GM12875 (cell line): ENCODE results near the gene RAD18.

ENCODE experiments used
- H3K4me3 ChIP-seq: one replicate; pipeline ENCODE4 v1.5.1; 2011; ENCODE audit warnings: low read depth, low read length, control low read depth
- TF ChIP-seq, protein P1 (sequence below): IDR thresholded peaks from 2 replicates; pipeline ENCODE4 v1.5.1; 2011; ENCODE audit warnings: low read depth, mild to moderate bottlenecking, control low read depth, inconsistent platforms, low read length, moderate library complexity, borderline replicate concordance; ENCODE audit not compliant: insufficient read depth

Gene RAD18

DNA sequence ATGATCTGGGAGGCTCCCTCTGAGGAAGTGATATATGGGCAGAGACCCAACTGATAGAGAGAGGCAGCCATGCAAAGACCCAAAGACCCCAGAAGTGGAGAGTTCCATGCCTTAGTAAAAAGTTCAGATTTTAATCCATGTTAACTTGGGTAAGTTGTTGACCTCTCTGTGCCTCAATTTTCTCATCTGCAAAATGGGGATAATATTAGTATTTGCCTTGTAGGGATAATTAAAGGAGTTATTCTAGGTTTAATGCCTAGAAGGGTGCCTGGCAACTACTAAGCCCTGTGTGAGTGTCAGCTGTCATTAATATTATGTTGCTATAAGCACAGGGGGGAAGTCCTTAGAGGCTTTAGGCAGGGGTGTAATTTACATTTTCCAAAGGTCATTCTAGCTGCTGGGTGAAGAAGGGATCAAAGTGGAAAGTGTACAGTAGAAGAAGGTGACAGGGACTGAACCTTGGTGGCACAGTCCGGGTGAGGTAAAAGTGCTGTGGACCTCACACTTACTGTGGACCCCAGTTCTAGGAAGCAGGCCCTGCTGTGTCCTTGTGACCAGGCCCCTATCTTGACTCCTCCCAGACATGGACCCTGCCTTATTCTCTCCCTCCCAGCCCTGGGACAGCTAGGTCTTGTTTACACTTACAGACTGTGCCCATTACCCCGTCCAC, 3.0 kb upstream of the RAD18 start:
- TF ChIP-seq, protein P1, sequence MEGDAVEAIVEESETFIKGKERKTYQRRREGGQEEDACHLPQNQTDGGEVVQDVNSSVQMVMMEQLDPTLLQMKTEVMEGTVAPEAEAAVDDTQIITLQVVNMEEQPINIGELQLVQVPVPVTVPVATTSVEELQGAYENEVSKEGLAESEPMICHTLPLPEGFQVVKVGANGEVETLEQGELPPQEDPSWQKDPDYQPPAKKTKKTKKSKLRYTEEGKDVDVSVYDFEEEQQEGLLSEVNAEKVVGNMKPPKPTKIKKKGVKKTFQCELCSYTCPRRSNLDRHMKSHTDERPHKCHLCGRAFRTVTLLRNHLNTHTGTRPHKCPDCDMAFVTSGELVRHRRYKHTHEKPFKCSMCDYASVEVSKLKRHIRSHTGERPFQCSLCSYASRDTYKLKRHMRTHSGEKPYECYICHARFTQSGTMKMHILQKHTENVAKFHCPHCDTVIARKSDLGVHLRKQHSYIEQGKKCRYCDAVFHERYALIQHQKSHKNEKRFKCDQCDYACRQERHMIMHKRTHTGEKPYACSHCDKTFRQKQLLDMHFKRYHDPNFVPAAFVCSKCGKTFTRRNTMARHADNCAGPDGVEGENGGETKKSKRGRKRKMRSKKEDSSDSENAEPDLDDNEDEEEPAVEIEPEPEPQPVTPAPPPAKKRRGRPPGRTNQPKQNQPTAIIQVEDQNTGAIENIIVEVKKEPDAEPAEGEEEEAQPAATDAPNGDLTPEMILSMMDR: no peak
- H3K4me3 ChIP-seq: no peak overlapping the region

DNA sequence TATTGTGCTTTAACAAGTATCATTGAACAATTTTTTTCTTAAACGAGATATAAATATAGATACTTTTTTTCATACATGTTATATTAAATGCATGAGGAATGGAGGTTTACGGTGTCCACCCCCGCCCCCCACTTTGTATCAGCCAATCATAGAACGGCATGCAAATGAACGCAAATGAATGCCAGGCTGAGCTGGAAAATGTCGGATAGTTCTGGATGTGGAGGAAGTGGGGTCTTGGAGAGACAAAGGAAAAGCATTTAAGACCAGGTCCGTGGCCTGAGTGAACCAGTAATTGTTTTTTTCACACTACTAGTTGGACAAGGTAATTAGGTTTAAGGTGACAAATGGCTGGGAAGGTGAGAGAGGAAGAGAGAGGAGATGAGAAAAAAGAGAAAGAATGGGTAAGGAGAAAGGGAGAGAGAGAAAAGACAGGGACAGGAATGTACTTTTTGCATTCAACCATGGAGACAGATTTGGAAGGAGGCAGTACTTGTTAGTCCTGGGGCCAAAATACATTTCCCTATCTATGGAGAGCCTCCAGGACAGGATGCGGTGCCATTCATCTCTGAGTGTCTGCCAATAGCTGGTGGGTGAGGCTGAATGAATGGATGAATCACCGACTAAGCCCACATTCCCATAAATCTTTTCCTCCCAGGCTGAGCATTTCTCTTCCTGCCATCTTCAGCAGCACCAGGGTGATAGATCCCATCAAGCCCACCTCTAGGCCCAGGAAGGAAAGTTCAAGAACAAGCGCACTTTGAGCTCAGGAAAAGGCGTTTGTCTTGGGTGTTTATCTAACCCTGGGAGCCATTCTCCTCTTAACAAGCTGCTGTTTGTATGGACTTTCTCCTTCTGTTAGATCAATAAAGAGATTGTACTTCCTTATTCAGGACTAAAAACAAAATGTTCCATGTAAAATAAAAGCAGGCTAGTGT, 1.4 kb upstream of the RAD18 start:
- no peak overlapping the region for H3K4me3 ChIP-seq
- TF ChIP-seq, protein P1: no peak

DNA sequence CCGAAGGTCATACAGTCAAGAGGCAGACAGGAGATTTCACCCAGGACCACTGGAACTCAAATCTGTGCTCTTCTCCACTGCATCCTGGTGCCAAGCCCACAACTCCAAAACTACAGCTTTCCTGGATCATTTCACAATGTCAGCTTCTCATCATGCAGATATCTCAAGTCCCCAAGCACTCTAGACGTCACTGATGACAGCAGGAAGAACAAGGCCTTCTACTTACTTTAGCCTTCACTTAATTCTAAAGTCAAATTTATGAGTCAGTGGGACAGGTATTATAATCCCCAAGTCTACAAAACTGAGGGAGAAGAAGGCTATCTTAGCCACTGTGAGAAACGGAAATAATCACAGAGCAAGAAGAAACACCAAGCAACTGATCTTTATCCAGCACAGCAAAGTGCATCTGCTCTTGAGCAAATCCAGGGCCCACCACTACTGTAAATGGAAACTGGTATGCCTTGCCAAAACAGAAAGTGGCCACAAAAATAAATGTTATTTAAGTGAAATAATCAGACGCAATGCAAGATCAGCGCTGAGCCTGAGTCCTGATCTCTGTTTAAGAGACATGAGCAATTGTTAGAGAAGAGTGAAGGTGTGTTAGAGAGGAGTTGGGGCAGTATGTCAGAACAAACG, 928 bp downstream of the RAD18 start:
- peak overlapping the region; percentile 85 for H3K4me3 ChIP-seq

DNA sequence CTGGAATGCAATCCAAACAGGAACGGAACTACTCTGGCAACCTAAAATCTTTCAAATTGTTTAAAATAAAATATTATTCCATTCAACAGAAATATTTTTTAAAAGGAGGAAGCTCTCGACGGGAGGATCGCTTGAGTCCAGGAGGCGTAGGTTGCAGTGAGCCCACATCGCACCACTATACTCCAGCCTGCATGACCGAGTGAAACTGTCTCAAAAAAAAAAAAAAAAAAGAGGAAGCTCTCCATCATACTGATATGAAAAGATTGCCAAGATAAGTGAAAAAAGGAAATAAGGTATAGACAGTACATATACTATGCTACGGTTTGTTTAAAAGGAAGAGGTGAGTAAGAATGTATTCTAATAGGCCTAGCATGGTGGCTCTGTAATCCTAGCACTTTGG, 3.6 kb downstream of the RAD18 start:
- TF ChIP-seq, protein P1: no peak
- no peak overlapping the region for H3K4me3 ChIP-seq

More for the DNA sequence above, 928 bp downstream of the RAD18 start:
- TF ChIP-seq, protein P1: no peak

DNA sequence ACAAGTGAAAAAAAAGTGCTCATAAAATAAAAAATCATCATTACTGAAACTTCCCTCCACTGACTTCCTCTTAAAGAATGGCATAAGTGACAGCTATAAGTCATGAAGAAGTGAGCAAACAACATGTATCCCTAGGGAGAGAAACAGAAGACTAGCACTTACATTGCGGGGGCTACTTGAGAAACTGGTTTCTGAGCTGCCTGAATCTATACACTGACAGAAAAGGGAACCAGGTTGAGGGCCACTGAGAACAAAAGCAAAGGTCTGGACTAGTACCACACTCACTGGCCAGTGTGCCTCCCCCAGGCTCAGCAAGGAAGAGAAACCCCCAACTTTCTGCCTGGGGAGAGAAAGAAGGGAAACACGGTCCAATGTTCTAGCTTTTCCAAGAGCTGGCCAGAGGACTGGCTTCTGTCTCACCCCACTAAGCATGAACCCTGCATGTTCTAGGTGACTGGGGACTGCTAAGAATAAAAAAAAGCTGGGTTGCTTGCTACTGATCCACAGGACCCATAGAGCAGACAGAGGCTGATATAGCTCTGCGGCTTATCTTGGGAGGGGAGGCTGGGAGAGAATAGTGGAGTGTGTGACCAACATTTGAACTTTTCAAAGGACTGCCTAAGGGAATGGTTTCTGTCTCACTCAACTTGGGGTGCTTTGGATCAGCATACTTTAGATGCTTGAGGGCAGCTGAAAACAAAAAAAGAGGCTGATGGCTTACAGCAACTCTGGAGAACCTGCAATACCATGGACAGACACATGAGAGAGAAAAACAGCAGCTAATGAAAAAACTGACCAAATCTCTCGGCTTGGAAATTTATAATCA, 8.1 kb downstream of the RAD18 start:
- H3K4me3 ChIP-seq: no peak overlapping the region
- TF ChIP-seq, protein P1: no peak

DNA sequence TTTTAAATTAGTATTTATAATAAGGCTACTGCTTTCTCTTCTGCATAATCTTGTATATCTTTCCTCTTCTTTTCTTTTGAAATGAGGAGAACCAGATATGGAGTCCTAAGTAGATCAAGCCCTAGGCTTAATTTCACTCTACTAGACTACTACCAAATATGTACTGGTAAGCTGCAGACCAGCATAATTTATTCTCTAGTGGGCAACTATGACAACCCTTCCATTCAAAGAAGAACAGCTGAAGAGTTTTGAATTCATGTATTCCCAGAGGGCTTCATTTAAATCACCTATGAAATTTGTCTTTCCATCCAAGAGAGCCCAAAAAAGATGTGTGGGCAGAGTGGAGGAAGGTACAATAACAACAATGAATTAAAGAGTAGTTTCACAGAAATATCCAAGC, 10.0 kb downstream of the RAD18 start:
- TF ChIP-seq, protein P1: no peak
- no peak overlapping the region for H3K4me3 ChIP-seq
